ENCODE results near the gene AFDN. TPM values are rescaled to one million over a fixed set of nuclear protein-coding genes. Genes with fewer than 3 reads are reported as not detected.

AFDN gene
- total and polyA plus RNA-seq, 2 donors (not counting 1 experiment from before 2014, with no cell fraction given) = 21.0 to 57.1 TPM

- H2AFZ ChIP-seq (ENCODE audit: low read length) = no peak overlapping the region
- TF ChIP-seq CTCF (conservative IDR thresholded peaks at IDR 0.05 in 1 of 2, IDR thresholded peaks at IDR 0.05 in 1 of 2; ENCODE audit: low read depth in 1 of 2, low read length in 2 of 2) (no peak), EZH2 (IDR thresholded peaks at IDR 0.05; ENCODE audit: low read length, missing control alignments) (no peak)
Observed at GRCh38 chr6:167990016-167990945, 163.6 kb downstream of the AFDN start.

GRCh38 chr6:167993169-167993568 lies 166.5 kb downstream of the AFDN start:
- no peak for DNase-seq (ENCODE audit: low read depth in 2 of 2)
- H3K79me2 ChIP-seq (ENCODE audit: control insufficient read depth, insufficient read depth, low read length) = no peaks in the 10 kb centered on the region
- TF ChIP-seq EZH2 (IDR thresholded peaks at IDR 0.05; ENCODE audit: low read length, missing control alignments) (no peak), CTCF (conservative IDR thresholded peaks at IDR 0.05 in 1 of 2, IDR thresholded peaks at IDR 0.05 in 1 of 2; ENCODE audit: low read depth in 1 of 2, low read length in 2 of 2) (no peak)

More at GRCh38 chr6:167990016-167990945, 163.6 kb downstream of the AFDN start:
- no peak overlapping the region for H3K4me2 ChIP-seq (ENCODE audit: extremely low read depth, insufficient read depth, low read length)
- H3K4me3 ChIP-seq (replicated peaks in 1 of 4; ENCODE audit: control extremely low read depth in 1 of 4, insufficient read depth in 1 of 4, low read depth in 3 of 4, low read length in 4 of 4) = no peak overlapping the region
- H3K4me1 ChIP-seq (ENCODE audit: control insufficient read depth, extremely low read depth, insufficient read depth, low read length) = no peaks in the 10 kb centered on the region
- DNase-seq (ENCODE audit: low read depth in 2 of 2) = no peak
- H3K27me3 ChIP-seq (ENCODE audit: control insufficient read depth, insufficient read depth, low read length) = no peaks in the 10 kb centered on the region
- no peaks in the 10 kb centered on the region for H3K36me3 ChIP-seq (ENCODE audit: control insufficient read depth, insufficient read depth, low read length)
- H3K79me2 ChIP-seq (ENCODE audit: control insufficient read depth, insufficient read depth, low read length) = no peaks in the 10 kb centered on the region
- no peaks in the 10 kb centered on the region for H4K20me1 ChIP-seq (ENCODE audit: control insufficient read depth, extremely low read depth, insufficient read depth, low read length)
- H3K9ac ChIP-seq (ENCODE audit: insufficient read depth, low read length) = no peak overlapping the region
- no peak overlapping the region for H3K27ac ChIP-seq (ENCODE audit: insufficient read depth, low read length)
- no peaks in the 10 kb centered on the region for H3K9me3 ChIP-seq (ENCODE audit: control insufficient read depth, insufficient read depth, low read depth, low read length)

GRCh38 chr6:167993831-167994230 lies 167.1 kb downstream of the AFDN start:
- no peak for DNase-seq (ENCODE audit: low read depth in 2 of 2)
- no peaks in the 10 kb centered on the region for H3K4me1 ChIP-seq (ENCODE audit: control insufficient read depth, extremely low read depth, insufficient read depth, low read length)
- no peaks in the 10 kb centered on the region for H3K27me3 ChIP-seq (ENCODE audit: control insufficient read depth, insufficient read depth, low read length)
- no peak overlapping the region for H3K4me3 ChIP-seq (replicated peaks in 1 of 4; ENCODE audit: control extremely low read depth in 1 of 4, insufficient read depth in 1 of 4, low read depth in 3 of 4, low read length in 4 of 4)
- H3K79me2 ChIP-seq (ENCODE audit: control insufficient read depth, insufficient read depth, low read length) = no peaks in the 10 kb centered on the region
- H3K9ac ChIP-seq (ENCODE audit: insufficient read depth, low read length) = no peak overlapping the region
- no peak overlapping the region for H2AFZ ChIP-seq (ENCODE audit: low read length)
- no peaks in the 10 kb centered on the region for H3K36me3 ChIP-seq (ENCODE audit: control insufficient read depth, insufficient read depth, low read length)
- no peaks in the 10 kb centered on the region for H4K20me1 ChIP-seq (ENCODE audit: control insufficient read depth, extremely low read depth, insufficient read depth, low read length)
- no peak overlapping the region for H3K27ac ChIP-seq (ENCODE audit: insufficient read depth, low read length)
- no peak for TF ChIP-seq CTCF (conservative IDR thresholded peaks at IDR 0.05 in 1 of 2, IDR thresholded peaks at IDR 0.05 in 1 of 2; ENCODE audit: low read depth in 1 of 2, low read length in 2 of 2)
- no peak for TF ChIP-seq EZH2 (IDR thresholded peaks at IDR 0.05; ENCODE audit: low read length, missing control alignments)
- no peak overlapping the region for H3K4me2 ChIP-seq (ENCODE audit: extremely low read depth, insufficient read depth, low read length)
- H3K9me3 ChIP-seq (ENCODE audit: control insufficient read depth, insufficient read depth, low read depth, low read length) = no peaks in the 10 kb centered on the region

More at GRCh38 chr6:167993169-167993568, 166.5 kb downstream of the AFDN start:
- no peaks in the 10 kb centered on the region for H3K4me1 ChIP-seq (ENCODE audit: control insufficient read depth, extremely low read depth, insufficient read depth, low read length)
- no peak overlapping the region for H3K27ac ChIP-seq (ENCODE audit: insufficient read depth, low read length)
- H3K9ac ChIP-seq (ENCODE audit: insufficient read depth, low read length) = no peak overlapping the region
- H3K36me3 ChIP-seq (ENCODE audit: control insufficient read depth, insufficient read depth, low read length) = no peaks in the 10 kb centered on the region
- no peaks in the 10 kb centered on the region for H3K9me3 ChIP-seq (ENCODE audit: control insufficient read depth, insufficient read depth, low read depth, low read length)
- H3K4me3 ChIP-seq (replicated peaks in 1 of 4; ENCODE audit: control extremely low read depth in 1 of 4, insufficient read depth in 1 of 4, low read depth in 3 of 4, low read length in 4 of 4) = no peak overlapping the region
- H3K27me3 ChIP-seq (ENCODE audit: control insufficient read depth, insufficient read depth, low read length) = no peaks in the 10 kb centered on the region
- no peak overlapping the region for H2AFZ ChIP-seq (ENCODE audit: low read length)
- H4K20me1 ChIP-seq (ENCODE audit: control insufficient read depth, extremely low read depth, insufficient read depth, low read length) = no peaks in the 10 kb centered on the region
- no peak overlapping the region for H3K4me2 ChIP-seq (ENCODE audit: extremely low read depth, insufficient read depth, low read length)
